Right renal cortex interstitium (tissue), 3 donors: ENCODE data around the gene ZNF680. TPM values are rescaled to one million over a fixed set of nuclear protein-coding genes. Genes with fewer than 3 reads are reported as not detected.
"Not testable (repeated sequence)": the region's sequence is repeated elsewhere in the genome, so short reads cannot be mapped to it uniquely, and the experiment has no call there.

ENCODE experiments used
- DNase-seq, 3 donors: peaks; one replicate each; pipeline ENCODE4 v3.0.0-alpha.2; 2013; ENCODE audit warnings: low read depth in 3 of 3, low spot score in 2 of 3
- polyA plus RNA-seq, 3 donors: library from polyadenylated mRNA; unstranded; fragments of 120-200 nt; gene quantifications; one replicate each; pipeline ENCODE4 v1.2.1, GENCODE V29; 2013; ENCODE audit not compliant: insufficient read length in 3 of 3

The ZNF680 gene
- 10 to 100 TPM; 18.1 to 19.4 (median 19.2) TPM for polyA plus RNA-seq

DNA sequence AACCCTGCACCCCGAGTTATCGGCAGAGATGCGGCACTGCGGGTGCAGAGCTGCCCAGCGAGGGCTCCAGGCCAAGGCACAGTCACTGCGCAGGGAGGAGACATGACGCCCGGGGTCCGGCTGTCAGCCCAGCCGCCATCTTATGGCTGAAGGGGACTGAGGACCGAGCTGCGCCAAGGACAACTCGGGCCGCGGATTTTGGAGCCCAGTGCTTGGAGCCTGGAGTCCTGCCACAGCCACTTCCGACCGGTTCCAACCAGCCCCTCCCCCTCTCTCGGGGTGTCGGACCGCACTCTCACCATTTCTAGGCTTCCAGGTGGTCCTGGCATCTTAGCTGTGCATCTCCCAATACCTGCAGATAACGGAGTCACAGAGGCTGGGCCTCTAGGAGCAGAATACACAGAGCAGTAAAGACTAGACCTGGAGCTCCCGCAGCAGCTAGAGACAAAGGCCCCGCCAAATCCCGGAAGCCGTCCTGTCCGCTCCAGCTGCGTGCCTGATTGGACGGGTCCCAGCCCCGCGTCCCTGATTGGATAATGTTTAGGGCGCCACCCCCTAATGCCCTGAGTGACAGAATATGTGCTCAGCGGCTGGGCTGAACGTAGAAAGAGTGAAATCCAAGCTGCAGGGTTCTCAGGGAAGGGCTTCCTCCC lies at the start of gene ZNF680:
TSS of gene ZNF680 (minus strand) at position 446 of the 653 bp plus-strand sequence. CDS start at position 329, 117 bp downstream.
- peak; percentile 82 to 90 (median 88) for DNase-seq

DNA sequence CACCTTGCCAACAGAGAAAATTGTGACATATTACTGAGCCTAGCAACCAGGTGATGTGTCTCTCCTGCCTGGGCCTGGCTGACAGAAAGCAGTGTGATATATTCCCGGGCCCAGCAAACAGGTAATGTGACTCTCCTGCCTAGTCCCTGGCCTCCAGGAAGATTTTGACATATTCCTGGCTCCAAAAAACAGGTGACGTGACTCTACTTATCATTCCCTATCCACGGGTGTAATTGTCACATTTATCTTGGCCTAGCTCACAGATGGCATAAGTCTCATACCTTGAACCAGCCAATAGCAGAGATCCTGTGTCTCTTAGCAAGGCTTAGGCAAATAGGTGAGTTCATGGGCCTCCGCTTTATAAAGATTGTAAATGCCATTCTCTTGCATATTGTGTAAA lies 49.6 kb upstream of the ZNF680 start:
- no peak for DNase-seq

- no peak for DNase-seq
Observed at GRCh38 chr7:64611717-64612116, 48.8 kb upstream of the ZNF680 start.

DNA sequence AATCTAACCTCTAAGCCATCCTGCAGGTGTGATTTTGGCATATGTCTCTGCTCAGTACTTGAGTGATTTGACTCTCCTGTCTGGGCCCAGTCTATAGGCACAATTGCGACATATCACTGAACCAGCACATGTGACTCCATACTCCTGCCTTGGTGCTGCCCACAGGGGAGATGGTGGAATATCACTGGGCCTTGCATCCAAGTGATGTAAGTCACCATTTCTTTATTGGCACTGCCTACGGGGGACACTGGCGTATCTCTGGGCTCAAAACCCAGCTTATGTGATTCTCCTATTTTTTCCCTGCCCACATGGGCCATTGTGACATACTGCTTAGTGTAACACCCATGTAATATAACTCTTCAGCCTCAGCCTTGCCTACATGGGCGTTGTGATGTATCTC lies 48.1 kb upstream of the ZNF680 start:
- no peak for DNase-seq

GRCh38 chr7:64608116-64608910 lies 45.4 kb upstream of the ZNF680 start:
- DNase-seq, result no peak

DNA sequence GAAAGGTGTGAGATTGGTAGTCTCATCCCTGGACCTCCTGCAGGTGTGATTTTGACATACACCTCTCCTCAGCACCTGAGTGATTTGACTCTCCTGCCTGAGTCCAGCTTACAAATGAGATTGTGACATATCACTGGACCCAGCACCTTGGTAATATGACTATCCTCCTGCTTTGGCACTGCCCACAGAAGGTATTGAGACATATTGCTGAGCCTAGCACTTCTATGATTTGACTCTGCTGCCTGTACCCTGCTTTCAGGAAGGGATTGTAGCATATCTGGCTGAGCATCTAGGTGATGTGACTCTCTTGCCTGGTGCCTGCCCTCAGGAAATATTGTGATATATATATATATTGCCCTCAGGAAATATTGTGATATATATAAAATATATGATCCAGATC lies 43.5 kb upstream of the ZNF680 start:
- no peak for DNase-seq

DNA sequence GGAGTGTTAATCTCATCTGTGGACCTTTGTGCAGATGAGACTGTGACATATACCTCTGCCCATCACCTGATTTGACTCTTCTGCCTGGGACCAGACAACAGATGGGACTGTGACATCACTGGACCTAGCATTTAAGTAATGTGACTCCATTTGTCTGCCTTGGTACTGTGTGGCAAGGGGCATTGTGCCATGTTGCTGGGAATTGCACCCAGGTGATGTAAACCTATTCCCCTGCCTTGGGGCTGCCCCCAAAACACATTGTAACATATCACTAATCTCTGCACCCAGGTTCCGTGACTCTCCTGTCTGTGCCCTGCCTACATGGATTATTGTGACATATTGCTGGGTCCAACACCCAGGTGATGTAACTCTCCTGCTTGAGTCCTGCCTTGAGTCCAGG lies 40.4 kb upstream of the ZNF680 start:
- no peak for DNase-seq

- DNase-seq, result no peak
Observed at GRCh38 chr7:64602518-64602917, 39.6 kb upstream of the ZNF680 start.

- no peak for DNase-seq
Observed at GRCh38 chr7:64602086-64602485, 39.2 kb upstream of the ZNF680 start.

GRCh38 chr7:64599359-64599758 lies 36.5 kb upstream of the ZNF680 start:
- no peak for DNase-seq

DNA sequence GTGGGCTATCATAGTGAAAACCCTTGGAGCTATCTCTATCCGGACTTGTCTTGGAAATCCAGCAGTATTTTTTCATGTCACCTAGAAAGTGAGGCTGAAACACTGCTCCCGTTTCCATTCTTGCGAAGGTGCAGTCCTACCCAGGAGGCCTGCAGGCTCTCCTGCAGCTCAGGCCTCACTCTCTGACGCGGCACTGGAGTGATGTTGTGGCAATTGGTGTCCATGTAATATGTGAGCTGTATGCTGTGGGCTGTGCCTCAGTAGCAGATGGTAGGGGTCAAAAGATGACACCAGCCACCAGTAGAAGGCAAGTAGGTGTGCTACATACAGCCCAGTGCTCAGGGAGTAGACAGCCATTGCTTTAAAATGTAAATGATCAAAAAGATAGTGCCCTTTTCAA lies 28.1 kb upstream of the ZNF680 start:
- no peak for DNase-seq

DNA sequence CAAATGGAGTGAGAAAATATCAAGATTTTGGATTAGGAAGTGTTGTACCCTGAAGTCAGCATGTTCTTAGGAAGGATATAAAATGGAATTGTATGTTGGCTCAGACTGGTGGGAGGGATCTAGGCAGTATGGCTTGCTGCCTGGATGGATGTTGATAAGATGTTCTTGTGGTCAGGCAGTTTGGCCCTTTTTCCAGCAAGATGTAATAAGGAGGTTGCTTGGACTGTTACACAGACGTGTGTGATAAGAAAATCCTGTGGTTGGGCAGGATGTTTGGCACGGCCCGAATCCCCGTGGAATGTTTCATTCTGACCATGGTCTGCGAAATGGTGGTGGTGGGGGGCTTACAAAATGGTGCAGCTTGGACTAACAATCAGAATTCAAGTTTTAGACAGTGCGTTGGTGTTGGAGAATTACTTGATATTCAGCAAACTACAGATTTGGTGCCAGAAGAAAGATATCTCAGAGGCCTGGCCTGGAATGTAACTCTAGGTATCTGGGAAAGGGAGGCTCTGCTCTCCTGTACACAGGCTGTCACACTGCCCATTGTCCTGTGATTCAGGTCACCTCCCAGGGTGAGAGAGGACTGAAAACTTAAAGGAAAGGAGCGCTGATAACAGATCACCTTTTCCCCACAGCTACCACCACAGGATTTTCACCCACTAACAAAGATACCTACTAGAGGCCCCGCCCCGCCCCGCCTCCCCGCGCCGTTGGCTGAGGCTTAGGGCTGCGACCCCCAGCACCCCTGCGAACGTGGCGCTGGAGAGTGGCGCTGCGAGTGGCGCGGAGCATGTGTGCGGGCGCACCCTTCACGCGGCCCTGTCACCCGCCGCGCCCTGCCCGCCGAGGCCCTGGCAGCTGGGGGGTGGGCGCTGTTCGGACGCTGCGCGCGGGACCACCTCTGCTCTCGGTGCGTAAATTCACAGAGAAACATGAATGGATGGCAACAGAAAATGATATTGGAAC lies 19.3 kb upstream of the ZNF680 start:
- DNase-seq, result no peak

GRCh38 chr7:64581391-64581790 lies 18.5 kb upstream of the ZNF680 start:
- no peak for DNase-seq

- DNase-seq, result peak in 1 of 3 donors; percentile 67
Observed at GRCh38 chr7:64574540-64575099, 11.7 kb upstream of the ZNF680 start.

- DNase-seq, result not testable (repeated sequence)
Observed at GRCh38 chr7:64570284-64570605, 7.4 kb upstream of the ZNF680 start.

- DNase-seq, result peak in 1 of 3 donors; percentile 23
Observed at GRCh38 chr7:64569372-64570283, 6.8 kb upstream of the ZNF680 start.

DNA sequence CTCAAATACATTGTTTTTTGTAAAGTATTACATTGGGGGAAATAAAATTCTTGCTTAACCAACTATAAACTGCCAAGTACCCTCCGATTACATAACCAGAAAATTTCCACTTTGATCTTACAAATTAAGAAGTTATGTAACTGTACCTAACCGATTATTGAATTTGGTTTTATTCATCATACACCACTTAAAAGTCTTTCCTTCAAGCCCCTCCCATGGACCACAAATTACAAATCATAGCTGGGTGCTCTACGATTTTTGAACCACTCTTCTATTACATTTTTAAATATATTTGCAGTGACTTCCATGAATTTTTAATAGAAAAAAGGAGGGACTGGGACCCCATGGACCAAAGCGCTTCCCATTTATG lies 630 bp downstream of the ZNF680 start:
- DNase-seq, result peak in 1 of 3 donors; percentile 8

DNA sequence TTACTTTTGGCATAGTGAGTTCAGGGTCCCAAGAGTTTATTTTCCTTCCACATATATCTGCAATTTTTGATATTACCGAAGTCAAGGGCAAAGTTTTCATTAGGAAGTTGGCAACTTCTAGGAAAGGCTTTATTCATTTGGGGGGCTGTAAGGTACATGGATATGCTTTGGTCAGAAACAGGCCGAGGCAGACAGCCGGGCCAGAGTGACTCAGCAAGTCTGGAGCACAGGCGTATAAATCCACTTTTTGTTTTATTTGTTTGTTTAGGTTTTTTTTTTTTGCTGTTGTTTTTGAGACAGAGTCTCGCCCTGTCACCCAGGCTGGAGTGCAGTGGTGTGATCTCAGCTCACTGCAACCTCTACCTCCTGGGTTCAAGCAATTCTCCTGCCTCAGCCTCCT lies 3.7 kb downstream of the ZNF680 start:
- no peak for DNase-seq

DNA sequence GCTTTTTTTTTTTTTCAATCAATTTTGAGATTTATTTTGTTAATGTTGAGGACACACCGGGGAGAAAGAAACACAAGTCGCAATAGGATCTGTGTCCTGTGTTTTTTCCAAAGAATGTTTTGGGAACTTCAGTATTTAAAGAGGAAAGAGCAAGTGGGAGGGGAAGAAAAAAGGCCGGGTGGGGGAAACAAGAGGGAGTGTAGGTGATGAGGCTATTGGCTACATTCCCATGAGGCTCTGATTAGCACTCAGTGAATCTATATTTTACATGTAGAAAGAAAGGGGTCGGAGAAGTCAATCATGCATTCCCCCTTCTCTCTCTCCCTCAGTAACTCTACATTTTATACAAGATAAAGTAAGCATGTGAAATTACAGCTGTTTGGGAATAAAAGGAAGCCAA lies 4.1 kb downstream of the ZNF680 start:
- DNase-seq, result no peak

DNA sequence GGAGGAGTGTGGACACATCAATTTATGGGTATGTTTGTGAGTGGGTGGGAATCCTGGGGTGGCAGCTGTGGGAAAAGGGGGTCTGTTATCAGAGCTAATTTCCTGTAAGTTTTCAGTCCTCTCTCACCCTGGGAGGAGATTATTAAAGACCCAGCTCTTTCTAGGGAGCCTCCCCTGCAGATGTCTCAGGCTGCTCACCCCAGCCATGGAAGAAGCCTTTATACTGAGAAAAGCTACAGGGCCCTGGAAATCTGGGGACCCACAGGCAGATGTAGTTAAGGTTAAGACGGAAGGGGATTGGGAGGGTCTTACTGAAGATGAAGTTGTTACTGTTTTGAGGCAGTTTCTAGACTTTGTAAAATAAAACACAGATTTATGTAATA lies 4.6 kb downstream of the ZNF680 start:
- DNase-seq, result no peak
